GM21576 (cell line): ENCODE results near the gene KRT33A.

Experiments used
- ATAC-seq: cut with Tn5 transposase; IDR thresholded peaks from one replicate; pipeline ENCODE4 v1.9.1; 2021; ENCODE audit warnings: mild to moderate bottlenecking, moderate library complexity; ENCODE audit not compliant: unreplicated experiment

The KRT33A gene

DNA sequence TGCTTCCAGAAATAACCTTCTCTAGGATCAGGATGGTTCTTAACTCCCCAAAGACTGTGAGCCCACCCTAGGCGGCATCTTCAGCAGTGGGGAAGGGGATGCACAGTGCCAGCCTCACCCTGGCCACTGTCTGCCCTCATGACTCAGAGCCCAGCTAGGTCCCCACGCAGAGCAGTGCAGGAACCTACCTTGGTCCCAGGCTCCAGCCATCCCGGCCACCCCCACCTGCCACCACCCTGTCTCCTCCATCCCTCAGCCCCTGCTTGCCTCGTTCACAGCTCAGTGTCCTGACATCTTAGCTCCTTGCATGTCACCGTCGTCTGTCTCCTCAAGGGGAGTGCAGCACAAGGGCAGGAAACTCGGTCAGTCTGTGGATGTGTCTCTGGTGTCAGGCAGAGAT is 19.0 kb downstream of the KRT33A start:
- no peak for ATAC-seq

DNA sequence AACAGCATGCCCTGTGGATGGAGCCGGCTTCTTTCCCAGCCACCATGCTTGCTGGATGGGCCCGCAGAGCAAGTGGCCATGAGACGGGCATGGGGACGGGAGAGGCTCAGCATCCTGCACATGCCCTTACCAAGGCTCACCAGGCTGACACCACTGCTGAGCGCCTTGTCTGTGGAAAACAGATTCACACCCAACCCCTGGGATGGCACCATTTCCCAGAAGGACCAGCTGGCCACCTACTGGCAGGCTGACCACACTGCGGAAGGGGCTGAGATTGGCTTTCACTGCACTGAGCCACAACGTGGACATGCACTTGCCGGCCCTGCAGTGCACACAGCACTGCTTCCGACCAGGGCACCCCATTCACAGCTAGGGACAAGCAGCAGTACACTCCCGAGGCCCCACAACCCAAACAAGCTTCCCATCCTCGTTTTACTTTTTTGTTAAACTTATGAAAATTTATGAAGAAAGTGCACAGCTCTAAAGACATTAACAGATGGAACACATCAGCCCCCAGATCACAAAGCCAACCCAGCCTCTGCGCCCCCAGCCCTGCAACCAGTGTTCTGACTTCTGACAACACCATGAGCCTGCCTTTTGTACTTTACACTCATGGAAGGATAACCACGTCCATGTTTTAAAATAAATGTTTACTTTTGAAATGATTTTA is 21.2 kb downstream of the KRT33A start:
- no peak for ATAC-seq

DNA sequence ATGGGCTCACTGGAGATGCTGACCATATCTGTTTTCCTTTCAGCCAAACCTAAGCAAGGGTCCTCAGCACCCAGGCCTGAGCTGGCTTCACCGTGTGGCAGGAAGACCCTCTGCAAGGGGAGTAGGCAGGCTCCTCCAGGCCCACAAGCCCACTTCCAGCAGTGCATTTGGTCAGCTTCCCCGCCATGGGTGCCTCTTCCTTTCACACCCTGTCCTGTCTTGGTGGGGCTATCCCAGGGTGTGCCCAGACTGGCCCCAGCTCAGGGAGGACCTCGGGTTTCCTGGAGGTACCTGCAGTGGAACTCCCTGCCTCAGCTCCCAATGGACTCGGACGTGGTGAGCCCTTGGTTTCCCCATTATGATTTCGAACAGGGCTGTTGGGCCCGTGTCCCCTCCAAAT is 22.4 kb downstream of the KRT33A start:
- ATAC-seq = no peak

DNA sequence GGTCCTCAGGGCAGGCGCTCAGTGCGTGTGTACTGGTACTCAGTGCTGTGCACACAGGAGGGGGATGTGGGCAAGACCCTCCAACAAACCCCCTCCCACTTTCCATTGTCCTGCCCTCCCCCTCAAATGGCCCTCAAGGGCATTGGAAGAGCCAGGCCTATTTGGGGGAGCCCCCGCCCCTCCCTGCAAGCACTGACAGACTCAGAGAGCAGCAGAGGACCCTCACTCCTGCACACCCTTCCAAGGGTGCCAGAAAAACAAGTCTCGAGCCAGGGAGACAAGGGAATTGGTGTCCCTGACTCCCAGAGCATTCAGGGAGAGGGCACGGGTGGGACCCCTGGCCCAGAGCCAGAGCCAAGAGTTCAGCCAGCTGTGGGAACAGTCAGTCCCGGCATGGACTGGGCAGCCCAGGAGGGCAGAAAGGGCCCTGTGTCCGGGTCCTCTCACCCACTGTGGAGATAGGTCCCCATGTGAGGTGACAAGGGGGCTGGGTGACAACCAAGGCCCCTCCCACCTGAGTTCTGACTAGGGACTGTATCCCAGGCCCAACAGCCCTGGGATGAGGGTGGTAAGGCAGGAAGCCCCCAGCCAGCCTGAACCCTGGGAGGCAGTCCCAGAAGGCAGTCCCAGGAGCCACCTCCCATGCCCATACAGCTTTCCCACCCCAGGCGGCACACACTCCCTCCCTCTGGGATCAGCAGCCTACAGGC is 23.1 kb downstream of the KRT33A start:
- no peak for ATAC-seq

DNA sequence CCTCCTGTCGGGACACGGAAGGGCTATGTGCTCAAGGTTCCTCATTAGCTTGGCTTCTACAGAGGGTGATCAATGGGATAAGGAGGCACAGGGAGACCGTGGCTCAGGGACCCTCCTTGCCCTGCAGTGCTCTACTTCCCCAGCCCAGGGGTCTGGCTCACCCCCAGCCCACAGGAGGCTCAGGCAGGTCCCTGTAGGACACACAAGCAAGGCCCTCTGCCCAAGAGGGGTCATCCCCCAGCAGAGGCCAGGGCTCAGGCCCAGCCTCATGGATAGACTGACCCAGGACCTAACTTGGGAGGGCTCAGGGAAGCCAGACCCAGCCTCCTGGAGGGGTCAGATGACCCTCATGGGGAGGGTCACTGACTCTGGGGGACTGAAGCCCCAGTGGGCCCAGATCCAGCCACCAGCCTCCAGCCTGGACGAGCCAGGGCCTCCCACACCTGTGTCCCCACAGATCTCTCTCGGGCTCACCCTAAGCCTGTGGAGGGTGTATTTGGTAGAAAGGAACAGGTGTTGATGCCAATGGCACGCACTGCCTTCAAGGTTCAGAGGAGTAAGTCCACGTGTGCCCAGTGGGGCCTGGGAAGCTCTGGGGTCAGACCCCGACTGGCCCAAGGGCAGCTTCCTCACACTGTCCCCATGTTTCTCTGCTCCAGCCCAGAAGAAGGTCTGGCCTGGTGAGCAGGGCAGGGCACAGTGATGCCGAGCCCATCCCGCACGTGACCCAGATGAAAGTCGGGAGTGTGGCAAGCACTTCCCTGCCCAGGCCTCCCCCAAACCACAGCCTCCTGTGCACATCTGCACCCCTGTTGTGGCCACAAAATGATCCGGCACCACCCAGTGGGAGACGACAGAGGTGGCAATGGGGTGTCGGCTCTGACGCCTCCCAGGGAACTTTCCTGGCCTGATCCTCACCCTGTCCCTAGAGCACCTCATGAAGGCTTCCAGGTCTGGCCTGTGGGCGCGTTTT is 24.2 kb downstream of the KRT33A start:
- no peak for ATAC-seq

DNA sequence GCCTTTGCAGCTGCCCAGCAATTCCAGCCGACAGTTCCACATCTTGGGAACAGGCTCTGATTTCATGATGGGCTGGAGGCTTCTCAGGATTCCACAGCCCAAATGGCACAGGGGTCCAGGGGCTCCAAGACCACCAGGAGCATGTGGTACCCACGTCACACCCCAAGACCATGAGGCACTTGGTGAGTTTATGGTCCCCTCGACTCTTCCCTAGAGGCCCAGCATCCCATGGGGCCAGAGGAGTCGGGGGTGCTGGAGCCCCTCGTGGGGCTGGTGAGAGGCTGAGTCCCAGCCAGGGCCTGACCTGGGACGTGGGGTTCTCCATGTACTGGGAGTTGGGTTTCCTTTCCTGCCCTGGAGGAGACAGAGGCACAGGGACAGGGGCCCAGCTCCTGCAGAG is 25.0 kb downstream of the KRT33A start:
- ATAC-seq = no peak

DNA sequence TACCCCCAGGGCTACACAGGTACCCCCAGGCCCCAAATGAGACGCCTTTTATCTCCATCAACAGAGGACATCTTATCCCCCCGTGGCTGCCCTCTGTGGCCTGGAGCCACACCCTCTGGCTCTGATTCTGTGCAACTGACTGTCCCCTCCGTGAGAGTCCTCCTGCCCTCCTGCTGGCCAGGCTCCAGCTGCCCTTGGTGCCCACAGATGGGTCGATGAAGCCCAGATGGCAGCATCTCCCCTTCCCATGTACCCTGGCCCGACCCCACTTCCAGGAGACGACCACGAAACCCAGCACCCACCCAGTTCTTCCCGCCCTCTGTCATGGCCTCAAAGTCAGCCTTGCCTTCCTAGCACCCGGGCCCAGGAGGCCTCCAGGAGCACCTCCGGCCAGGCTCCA is 25.5 kb downstream of the KRT33A start:
- no peak for ATAC-seq

DNA sequence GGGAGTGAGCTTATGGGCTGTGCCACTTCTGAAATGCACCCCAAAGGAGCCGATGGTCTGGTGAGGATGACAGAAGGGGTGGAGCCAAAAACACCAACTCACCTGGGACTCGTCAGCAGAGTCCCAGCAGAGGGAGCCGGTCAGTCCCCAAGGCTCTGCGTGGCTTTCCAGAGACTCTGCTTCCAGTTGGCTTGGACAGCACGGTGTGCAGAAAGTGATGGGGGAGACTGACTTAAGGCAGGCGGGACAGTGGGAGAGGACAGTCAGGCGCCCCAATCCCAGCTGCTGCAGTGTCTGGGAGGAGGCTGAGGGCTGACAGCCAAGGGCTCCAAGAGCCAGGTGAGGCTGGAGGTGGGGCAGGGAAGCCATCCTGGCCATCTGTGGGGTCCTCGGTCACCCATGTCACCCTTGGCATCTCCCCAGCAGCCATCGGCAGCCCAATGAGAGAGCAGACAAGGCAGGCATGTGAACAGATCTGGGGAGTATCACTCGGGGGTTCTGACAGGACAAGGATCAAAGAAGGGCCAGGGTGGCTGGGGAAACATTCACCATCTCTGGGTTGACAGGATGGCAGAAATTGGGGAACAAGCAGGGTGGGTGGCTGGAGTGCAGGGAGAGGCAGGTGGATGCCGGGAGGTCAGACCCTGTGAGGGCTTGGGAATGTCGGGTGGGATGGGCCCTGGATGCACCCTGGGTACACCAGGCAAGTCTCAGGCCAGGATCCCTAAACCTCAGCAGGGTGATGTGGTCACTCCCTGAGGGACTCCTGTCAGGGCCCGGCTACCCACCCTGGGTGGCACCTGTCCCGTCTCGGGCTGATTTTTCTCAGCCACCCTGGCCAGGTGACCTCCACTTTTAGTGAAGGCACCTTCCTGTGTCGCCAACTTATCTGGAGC is 26.2 kb downstream of the KRT33A start:
- ATAC-seq = no peak

DNA sequence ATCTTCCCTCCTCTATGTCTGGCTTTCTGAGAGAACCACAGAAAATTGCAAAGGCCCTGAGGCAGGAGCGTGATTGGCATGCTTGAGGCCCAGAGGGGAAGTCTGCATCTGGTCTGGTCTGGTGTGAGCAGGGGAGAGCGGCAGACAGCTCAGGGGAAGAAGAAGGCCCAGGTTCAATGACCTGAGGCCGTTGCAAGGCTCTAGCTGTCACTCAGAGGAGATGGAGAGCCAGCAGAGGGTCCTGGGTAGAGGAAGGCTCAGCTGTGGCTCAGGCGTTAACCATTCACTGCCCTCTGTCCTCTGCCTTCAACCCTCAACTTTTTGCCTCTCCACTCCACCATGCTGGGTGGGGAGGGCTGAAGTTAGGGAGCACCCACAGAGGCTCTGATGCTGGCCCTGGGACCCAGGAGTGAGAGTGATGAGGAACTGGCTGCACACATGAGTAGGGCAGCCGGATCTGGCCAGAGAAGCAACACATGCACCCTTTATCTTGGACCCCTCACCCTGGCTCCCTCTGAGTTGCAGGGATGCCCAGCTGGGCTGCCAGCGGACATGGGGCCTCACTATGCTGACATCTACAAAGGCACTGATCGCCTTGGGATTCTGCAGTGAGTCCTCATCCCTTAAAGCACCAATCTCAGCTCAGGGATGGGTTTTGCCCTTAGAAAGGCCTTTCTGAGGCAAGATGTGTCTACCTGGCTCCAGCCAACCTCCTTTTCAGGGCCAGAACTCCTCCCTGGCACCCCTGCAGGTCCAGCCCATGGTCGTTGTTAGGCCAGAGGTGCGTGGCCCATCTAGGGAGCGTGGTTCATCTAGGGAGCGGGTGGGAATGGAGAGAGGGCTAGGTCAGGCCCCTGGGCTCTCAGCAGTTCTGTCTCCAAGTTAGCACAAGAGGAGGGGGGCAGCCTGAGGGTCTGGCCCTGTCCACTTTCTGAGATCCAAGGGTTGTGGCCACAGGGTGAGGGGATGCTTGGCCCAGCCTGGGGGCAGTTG is 27.4 kb downstream of the KRT33A start:
- ATAC-seq = no peak

DNA sequence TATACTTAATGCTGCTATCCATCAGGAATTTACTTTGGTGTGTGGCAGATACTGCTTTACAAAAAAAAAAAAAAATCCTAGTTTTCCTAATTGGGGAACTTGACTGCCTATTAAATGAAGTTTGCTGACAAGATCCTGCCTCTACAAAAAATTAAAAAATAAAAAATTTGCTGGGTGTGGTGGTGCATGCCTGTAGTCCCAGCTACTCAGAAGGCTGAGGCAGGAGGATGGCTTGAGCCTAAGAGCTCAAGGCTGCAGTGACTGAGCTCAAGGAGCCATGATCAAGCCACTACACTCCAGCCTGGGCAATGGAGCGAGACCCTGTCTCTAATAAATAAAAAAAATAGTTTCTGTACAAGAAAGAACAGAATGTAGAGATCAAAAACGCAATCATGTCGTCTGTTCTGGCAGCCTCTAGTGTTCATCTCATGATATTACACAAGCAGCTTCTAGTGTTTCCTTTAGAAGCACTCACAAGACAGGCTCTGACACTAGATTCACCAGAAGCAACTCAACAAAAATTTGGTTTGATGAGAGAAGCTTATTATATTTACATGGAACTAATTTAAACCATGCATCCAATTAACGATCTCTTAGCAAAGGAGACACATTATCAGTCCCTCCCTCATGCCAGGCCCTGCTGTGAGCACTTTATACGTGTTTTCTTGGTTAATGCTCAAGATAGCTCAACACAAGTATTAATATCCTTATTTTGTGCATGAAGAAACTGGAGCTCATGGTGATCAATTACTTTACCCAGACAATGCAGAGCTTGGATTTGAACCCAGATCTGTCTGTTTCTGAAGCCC is 28.3 kb downstream of the KRT33A start:
- ATAC-seq = no peak

DNA sequence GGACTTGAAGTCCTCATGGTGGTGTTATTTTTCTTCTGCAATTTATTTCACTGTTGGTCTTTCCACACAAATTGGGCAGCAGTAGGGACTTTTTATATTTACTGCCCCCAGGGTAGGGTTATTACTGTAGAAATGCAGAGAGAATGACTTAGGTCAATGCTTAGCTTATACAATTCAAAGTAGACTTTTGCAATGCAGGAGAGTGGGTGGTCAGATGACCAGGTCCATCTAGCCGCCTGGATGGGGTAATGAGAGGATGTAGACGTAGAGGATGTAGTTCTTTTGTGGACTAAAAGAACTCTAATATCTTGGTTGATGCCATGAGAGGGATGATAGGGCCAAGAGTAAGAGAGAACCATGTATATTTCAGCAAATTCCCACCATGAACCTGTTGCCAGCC is 32.4 kb downstream of the KRT33A start:
- ATAC-seq = no peak

DNA sequence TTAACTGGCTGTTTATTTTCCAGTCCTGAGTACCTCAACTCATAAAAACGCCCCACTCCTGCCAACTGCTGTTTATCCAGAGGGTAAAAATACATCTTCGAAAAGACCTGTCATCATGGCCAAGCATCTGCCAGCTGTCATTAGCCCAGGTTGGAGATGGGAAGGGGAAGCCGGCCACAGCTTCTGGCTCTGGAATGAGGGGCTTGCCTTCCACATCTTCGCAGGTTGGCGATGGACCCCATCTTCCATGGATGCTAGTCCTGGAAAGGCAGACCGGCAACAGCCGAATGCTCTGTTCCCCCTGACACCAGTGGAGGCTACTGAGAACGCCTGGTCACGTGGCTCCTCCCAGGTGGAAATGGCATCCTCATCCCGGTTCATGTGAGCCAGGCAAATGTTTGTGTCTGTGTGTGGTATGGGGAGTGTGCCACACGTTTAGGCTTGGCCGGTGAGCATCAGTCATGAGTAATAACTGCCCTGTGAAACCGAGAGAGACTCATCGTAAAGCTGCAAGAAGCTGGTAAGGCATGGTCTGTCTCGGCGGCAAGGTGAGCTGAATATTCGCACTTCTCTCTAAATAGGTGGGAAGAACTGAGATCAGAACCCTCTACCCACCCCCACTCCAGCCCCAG is 34.7 kb downstream of the KRT33A start:
- ATAC-seq = no peak

DNA sequence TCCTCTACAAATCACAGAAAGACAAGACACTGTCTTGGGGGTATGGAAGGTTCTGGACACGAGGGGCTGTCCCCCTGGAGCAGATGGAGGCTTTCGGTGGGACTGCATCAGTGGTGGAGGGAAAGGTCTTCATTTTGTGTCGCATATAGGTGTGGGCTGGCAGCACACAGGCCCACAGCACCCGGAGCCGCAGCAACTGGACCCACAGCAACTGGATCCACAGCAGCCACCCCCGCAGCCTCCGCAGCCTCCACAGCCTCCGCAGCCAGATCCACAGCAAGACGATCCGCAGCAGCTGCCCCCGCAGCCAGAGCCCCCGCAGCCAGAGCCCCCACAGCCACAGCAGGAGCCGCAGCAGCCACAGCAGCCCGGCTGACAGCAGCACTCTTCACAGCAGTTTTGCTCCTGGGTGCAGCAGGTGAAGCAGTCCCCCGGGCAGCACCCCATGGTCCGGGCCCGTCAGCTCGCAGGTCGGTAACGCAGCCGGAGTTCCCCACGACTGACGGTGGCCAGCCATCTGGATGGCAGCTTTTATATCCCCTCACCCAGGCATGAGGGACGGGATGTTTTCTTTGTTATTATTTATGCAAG is 35.3 kb downstream of the KRT33A start, which contains the start of gene KRTAP17-1:
Gene KRTAP17-1, minus strand, starts transcription at position 507 of the 591 bp plus-strand sequence. Its CDS starts 60 bp downstream, at position 447.
- no peak for ATAC-seq

DNA sequence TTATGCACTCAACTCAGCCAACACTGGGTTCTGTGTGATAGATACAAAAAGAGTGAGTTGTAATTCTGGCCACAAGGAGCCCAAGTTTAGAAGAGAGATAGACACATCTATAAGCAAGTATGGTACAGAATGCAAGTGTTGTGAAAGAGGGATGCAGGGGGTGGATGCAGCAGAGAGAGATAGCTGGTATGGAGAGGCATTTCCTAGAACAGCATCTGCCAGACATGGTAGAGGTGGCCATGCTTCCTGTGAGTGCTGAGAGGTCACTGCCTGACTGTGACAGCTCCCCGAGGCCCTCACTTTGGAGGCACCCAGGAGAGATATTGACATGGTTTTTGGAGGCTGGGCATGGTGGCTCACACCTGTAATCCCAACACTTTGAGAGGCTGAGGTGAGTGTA is 39.5 kb downstream of the KRT33A start:
- no peak for ATAC-seq

DNA sequence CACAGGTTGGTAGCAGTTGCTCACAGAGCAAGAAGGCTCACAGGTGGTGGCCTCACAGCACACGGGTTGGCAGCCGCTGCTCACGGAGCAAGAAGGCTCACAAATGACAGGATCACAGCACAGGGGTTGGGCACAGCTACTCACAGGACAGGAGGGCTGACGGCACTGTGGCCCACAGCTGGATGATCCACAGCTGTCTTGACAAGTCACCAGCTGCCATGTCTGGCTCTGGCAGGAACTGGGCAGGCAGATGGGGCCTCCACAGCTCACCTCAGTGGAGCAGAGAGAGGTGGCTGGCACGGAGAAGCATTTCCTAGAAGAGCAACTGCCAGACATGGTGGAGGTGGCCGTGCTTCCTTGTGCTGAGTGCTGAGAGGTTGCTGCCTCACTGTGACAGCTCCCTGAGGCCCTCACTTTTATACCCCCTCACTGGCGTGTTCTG is 41.7 kb downstream of the KRT33A start, which contains the start of gene KRTAP16-1:
Gene KRTAP16-1, minus strand, starts transcription at position 392 of the 442 bp plus-strand sequence. Its CDS starts 56 bp downstream, at position 336.
- ATAC-seq = no peak

DNA sequence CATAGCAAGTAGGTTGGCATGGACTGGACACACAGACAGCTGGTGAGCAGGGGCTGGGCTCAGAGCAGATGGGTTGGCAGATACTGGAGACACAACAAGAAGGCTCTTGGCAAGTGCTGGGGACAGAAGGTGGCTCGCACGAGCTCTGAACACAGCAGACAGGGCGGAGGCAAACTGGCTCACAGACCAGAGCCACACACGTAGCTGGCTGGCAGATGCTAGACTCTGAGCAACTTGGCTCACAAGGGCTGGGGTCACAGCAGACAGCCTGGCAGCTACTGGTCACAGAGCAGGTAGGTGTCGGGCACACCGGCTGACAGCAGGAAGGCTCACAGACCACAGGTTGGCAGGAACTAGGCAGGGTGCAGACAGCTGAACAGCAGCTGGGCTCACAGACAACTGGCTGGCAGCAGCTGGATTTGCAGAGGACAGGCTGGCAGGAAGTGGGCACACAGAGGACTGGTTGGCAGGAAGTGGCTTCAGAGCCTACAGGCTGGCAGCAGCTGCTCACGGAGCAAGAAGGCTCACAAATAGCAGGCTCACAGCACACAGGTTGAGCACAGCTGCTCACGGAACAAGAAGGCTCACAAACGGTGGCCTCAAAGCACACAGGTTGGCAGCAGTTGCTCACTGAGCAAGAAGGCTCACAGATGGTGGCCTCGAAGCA is 42.2 kb downstream of the KRT33A start:
- ATAC-seq = no peak

DNA sequence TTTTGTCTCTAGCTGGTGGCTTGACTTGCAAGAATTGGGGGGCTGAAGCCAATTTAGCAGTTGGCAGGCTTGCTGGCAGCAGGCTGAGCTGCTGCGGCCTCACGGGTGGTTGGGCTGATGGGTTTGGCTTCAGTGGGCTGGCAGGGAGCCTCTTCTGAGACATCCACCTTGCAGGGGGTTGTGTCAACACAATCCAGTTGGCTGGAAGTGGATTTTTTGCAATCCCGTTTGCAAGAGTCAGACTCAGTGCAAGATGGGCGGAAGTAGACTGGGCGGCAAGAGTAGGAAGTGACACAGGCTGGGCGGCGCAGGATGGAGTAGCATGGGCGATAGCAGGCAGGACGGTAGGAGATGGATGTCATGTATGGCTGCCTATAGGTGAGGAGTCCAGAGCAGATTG is 43.0 kb downstream of the KRT33A start:
- no peak for ATAC-seq
